ENCODE results near the gene C1QL1.

Gene C1QL1

GRCh38 chr17:44933824-44934744, 34.0 kb downstream of the C1QL1 start:
- no peak overlapping the region for H3K27ac ChIP-seq
- DNase-seq (ENCODE audit: low read depth, low spot score), result no peak

DNA sequence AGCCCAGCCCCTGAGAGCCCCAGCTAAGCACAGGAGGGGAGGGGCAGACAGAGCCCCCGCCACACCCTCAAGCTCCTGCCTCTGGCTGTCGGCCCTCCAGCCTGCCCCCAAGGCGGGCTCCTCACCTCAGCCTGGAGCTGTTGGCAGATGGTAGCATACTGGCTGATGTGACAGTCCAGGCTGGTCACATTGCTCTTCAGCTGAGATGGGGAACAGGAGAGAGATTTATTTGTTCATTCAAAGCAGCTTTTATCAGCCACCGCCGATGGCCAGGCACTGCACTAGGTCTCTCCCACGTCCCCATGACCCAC, 35.4 kb downstream of the C1QL1 start:
- H3K27ac ChIP-seq, result no peak overlapping the region
- DNase-seq (ENCODE audit: low read depth, low spot score), result no peak

GRCh38 chr17:44932096-44932786, 35.9 kb downstream of the C1QL1 start:
- DNase-seq (ENCODE audit: low read depth, low spot score), result no peak
- H3K27ac ChIP-seq, result no peak overlapping the region

DNA sequence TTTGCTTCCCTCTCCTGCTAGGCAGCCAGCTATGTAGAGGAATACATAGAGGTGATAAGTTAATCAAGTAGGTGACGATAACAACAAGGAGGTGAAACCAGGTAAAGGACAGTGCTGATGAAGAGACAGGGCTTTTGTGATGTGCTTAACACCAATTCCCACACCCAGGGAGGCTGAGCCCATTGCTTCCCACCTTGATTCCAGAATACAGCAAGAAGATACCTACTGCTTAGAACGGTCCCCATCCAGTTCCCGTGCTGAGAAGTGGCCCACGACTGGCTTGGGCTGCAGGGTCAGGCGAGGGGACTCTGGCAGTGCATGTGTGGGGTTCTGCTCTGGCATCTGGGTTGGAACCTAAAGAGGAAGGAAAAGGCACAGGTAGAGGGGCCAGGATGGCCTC, 36.7 kb downstream of the C1QL1 start:
- DNase-seq (ENCODE audit: low read depth, low spot score), result no peak
- H3K27ac ChIP-seq, result no peak overlapping the region

DNA sequence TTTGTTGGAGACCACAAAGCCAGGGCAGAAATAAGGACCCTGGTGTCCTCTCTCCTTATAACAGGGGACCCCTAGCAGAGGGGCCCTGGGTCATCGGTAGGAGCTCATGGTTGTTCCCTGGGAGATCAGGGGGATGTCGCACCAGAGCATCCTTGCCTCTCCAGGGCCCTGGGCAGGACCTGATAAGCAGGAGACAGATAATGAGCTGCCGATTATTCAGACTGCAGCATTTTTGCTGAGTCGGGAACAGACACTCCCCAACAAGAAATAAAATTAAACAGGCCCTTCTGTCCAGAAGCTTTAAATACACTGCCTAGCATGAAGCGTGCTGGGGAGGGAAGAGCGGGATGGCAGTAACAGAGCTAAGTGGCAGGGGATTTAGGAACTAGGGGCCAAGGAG, 37.4 kb downstream of the C1QL1 start:
- DNase-seq (ENCODE audit: low read depth, low spot score), result no peak
- H3K27ac ChIP-seq, result no peak overlapping the region

DNA sequence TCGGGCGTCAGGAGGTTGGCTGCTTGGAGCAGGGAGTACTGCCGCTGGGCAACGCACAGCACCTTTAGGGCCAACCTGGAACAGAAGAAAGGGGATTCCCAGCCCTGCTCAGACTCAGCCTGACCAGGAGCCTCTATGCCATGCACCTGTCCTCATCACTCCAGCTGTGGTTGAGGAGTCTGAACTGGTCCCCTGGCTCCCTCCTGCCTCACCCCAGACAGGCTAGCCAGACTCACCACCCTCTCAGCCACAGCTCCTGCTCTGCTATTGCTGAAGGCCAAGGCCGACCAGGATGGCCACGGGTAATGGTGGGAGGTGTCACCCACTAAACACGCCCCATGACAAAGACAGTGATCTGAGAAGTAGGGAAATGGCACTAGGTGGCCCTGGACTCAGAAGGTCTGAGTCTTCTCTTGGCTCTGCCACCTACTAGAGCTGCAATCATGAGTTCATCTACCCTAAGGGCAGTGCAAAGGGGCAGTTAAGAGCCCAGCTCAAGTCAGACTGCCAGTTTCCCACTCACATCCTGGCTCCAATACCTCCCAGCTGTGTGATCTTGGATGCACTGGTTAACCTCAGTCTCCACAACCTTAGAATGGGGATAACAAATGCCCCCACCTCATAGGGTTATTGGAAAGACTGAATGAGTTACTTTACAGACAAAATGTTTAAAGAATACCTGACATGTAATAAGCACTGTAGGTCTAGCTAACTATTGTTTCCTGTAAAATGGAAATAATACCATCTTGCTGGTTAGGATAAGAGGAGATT, 39.0 kb downstream of the C1QL1 start:
- no peak overlapping the region for H3K27ac ChIP-seq
- no peak for DNase-seq (ENCODE audit: low read depth, low spot score)

GRCh38 chr17:44928136-44928535, 40.0 kb downstream of the C1QL1 start:
- no peak overlapping the region for H3K27ac ChIP-seq
- DNase-seq (ENCODE audit: low read depth, low spot score), result no peak

DNA sequence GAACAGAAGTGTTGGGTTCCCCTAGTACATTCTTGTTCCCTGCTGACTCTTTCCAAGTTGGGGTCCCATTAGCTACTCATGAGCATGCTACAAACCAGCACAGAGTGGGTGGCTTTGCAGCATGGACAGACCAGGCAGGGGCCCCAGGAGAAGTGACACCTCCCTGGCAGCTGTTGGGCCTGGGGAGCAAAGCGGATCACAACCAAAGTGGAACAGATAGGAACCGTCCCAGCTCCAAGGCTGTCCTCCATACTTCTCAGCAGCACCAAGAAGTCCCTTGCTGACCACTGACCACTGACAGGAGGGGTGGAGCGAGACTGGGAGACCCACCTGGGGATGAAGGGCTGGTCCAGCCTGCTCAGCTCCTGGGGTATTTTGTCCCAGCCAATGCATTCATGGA, 40.4 kb downstream of the C1QL1 start:
- no peak for DNase-seq (ENCODE audit: low read depth, low spot score)
- no peak overlapping the region for H3K27ac ChIP-seq

DNA sequence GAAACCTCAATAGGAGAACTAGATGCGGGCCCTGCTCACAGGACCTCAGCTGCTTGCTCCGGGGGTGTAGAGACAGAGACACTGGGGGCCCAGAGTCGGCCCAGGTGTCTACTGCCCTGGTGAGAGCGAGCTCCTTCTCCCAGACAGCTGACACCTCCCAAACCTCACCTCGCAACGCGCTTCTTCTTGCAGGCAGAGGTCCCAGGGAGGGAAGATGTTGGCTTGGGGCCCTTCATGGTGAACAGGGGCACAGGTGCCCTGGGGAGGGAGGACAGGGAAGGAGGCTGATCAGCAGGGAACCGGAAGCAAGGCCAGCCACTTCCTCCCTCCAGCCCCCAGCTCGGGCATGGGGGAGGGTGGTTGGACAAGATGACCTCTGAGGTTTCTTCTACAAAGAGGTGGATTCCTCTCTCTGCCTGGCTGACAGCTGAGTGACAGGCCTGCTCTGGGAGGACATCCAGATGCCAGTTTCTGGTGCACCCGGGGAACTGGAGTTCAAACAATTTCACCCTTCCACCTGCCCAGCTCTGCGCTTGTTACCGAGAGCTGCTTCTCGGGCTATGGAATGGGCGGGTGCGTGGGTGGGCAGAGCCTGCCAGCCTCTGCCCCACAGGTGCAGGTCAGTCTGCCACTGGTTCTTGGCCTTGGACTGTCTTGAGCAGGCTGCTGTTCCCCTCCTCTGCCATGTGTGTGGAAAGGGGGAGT, 41.1 kb downstream of the C1QL1 start:
- no peak overlapping the region for H3K27ac ChIP-seq
- no peak for DNase-seq (ENCODE audit: low read depth, low spot score)

- no peak for DNase-seq (ENCODE audit: low read depth, low spot score)
- no peak overlapping the region for H3K27ac ChIP-seq
Observed at GRCh38 chr17:44925731-44926697, 42.1 kb downstream of the C1QL1 start.

DNA sequence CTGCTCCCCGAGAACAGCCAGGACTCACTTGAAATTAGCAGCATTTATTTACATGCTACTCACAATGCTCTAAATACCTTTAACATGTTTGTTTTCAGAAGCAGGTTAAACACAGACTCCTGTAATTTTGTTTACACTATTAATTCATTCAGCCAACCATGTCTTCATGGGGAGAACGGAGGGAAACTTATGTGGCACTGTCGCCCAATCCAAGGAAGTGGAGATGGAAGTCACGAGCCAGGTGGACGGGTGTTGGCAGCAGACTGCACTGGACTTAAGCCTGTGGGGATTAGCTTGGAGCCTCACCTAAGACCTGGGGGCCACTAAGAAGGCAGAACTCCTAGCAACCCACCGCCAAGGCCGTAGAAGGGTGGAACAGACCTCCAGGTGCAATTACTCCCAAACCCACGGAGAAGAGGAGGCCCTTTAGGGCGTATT, 44.0 kb downstream of the C1QL1 start:
- no peak for DNase-seq (ENCODE audit: low read depth, low spot score)
- H3K27ac ChIP-seq, result no peak overlapping the region

GRCh38 chr17:44922746-44923470, 45.2 kb downstream of the C1QL1 start:
- DNase-seq (ENCODE audit: low read depth, low spot score), result no peak
- no peak overlapping the region for H3K27ac ChIP-seq

GRCh38 chr17:44922136-44922535, 46.0 kb downstream of the C1QL1 start:
- DNase-seq (ENCODE audit: low read depth, low spot score), result no peak
- H3K27ac ChIP-seq, result no peak overlapping the region

DNA sequence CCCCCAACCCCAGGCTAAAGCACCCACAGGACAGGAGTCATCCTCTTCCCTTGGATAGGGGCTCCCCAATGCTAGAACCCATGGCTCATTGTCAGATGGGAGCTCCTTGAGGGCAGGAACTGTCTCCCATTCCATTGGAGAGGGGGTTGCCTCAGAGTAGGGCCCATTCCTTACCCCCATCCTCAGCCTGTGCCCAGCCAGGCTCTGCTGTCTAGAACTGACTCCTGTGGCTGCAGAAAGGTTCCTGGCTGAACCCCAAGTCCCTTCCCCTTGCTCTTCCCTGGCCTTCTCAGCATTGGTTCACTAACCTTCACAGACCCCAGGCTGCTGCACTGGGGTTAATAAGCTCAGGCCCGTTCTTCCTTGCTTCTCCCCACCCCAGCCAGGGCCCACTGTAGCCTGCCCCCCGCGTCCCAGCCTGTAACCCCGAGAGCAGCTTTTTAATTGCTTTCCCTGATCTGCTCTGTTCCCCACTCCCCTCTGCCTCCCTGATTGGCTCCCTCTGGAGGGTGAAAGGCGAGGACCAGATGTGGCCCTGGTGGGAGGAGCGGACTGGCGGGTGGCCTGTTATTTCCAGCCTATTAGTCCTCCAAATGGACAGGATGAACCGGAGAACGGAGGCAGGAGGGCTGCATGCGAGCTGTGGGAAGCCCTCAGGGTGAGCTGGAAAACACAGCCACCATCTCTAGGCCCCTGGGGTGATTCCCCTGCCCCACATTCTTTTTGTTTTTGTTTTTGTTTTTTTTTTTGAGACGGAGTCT, 46.8 kb downstream of the C1QL1 start:
- H3K27ac ChIP-seq, result no peak overlapping the region
- no peak for DNase-seq (ENCODE audit: low read depth, low spot score)

DNA sequence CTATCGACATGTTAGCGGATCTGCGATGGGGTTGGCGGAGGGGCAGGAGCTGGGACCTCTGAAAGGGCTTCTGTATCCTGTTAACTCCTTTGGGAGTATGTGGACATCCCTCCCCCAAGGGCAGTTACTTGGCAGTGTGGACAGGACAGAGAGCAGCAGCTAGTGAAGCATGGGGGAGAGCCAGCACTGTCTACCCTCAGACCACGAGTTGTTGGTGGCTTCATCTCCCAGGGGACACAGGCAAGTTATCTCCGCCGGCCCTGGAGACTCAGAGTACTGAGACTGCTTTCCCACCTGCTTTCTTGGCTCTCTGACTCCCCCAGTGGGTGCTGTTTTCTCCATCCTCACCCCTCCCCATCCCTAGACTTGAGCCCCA, 47.5 kb downstream of the C1QL1 start:
- H3K27ac ChIP-seq, result no peak overlapping the region
- DNase-seq (ENCODE audit: low read depth, low spot score), result no peak

- no peak for DNase-seq (ENCODE audit: low read depth, low spot score)
- no peak overlapping the region for H3K27ac ChIP-seq
Observed at GRCh38 chr17:44919885-44920564, 48.1 kb downstream of the C1QL1 start.

DNA sequence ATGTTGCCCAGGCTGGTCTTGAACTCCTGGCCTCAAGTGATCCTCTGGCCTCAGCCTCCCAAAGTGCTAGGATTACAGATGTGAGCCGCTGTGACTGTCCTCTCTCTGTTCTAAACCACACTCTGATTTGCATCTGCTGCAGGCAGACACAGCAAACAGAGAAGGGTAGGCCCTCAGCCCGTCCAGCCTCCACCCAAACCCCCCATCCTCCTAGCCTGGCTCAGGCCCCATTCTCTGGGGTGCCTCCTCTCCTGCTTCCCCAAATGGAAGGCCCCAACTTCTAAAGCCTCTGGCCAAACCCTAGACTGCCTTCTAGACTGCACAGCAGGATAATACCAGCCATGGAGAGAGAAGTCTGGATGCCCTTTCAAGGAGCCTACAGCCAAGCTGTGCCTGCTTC, 48.7 kb downstream of the C1QL1 start:
- no peak for DNase-seq (ENCODE audit: low read depth, low spot score)

More for the DNA sequence above, 48.7 kb downstream of the C1QL1 start:
- no peak overlapping the region for H3K27ac ChIP-seq

Data from epithelial cell of prostate (primary cell).